BJ (cell line): Measurements from ENCODE around the gene LIN7A. TPM values are rescaled to one million over a fixed set of nuclear protein-coding genes. Genes with fewer than 3 reads are reported as not detected.
"Not testable (repeated sequence)": the region's sequence is repeated elsewhere in the genome, so short reads cannot be mapped to it uniquely, and the experiment has no call there.

ENCODE experiments used
- CTCF ChIA-PET: fragments of 350-600 bp; formaldehyde crosslinking; extraction: SDS; loops from one replicate; lab custom pipeline; 2021; ENCODE audit warnings: antibody characterized with exemption, inconsistent platforms; lab: Yijun Ruan, JAX
- POLR2A ChIA-PET: fragments of 300-600 bp; sonication (Branson Sonifier 250); formaldehyde crosslinking; extraction: SDS; loops from one replicate; lab custom pipeline; 2021; ENCODE audit warnings: antibody characterized with exemption; lab: Charles Lee
- DNase-seq: peaks from one replicate; pipeline ENCODE4 v3.0.0-alpha.2; 2011; ENCODE audit warnings: low read depth
- H3K27me3 ChIP-seq: 2 replicates; pipeline ENCODE4 v1.6.0; 2011; ENCODE audit warnings: low read length; ENCODE audit not compliant: control insufficient read depth, insufficient read depth
- H3K36me3 ChIP-seq: 2 replicates; pipeline ENCODE4 v1.5.1; 2011; ENCODE audit warnings: low read length; ENCODE audit not compliant: control insufficient read depth, insufficient read depth
- H3K4me3 ChIP-seq: 2 replicates; pipeline ENCODE4 v1.5.1; 2011; ENCODE audit warnings: low read depth, mild to moderate bottlenecking, control low read depth, low read length
- CTCF ChIP-seq: IDR thresholded peaks from 2 replicates; pipeline ENCODE4 v1.5.1; 2011; ENCODE audit warnings: low read depth, mild to moderate bottlenecking, control low read depth, inconsistent platforms, low read length, moderate library complexity; ENCODE audit not compliant: insufficient read depth
- polyA plus RNA-seq: library from polyadenylated mRNA; depleted of rRNA; stranded (reverse); fragments of >200 nt; gene quantifications from 2 replicates; pipeline ENCODE4 v1.2.3, GENCODE V29; 2011

LIN7A gene
- polyA plus RNA-seq, 1 experiment: 15.4 TPM

GRCh38 chr12:80802652-80803400 is 134.9 kb downstream of the LIN7A start:
- no peaks in the 10 kb centered on the region for H3K36me3 ChIP-seq
- ChIA-PET CTCF (interaction anchor here (0.5 kb wide), 1 partner anchor 20 kb away, joined by 3 read pairs; no protein-coding TSS in a partner anchor), POLR2A (no interaction called here)
- H3K27me3 ChIP-seq: no peaks in the 10 kb centered on the region
- no peak for DNase-seq
- TF ChIP-seq CTCF: no peak
- no peak overlapping the region for H3K4me3 ChIP-seq

- Histone ChIP-seq H3K36me3 (no peaks in the 10 kb centered on the region), H3K27me3 (no peaks in the 10 kb centered on the region), H3K4me3 (no peak overlapping the region)
- CTCF ChIA-PET: no interaction called here
- POLR2A ChIA-PET: no interaction called here
- no peak for DNase-seq
- no peak for TF ChIP-seq CTCF
Observed at GRCh38 chr12:80798281-80798680, 139.5 kb downstream of the LIN7A start.

- TF ChIP-seq CTCF: no peak
- Histone ChIP-seq H3K36me3 (no peaks in the 10 kb centered on the region), H3K27me3 (no peaks in the 10 kb centered on the region), H3K4me3 (no peak overlapping the region)
- POLR2A ChIA-PET: no interaction called here
- DNase-seq: no peak
- CTCF ChIA-PET: interaction anchor here (1.9 kb wide), 1 partner anchor 13 kb away, joined by 5 read pairs; no protein-coding TSS in a partner anchor
Observed at GRCh38 chr12:80794551-80794950, 143.2 kb downstream of the LIN7A start.

- Histone ChIP-seq H3K27me3 (no peaks in the 10 kb centered on the region), H3K36me3 (no peaks in the 10 kb centered on the region), H3K4me3 (no peak overlapping the region)
- TF ChIP-seq CTCF: no peak
- ChIA-PET CTCF (no interaction called here), POLR2A (no interaction called here)
- no peak for DNase-seq
Observed at GRCh38 chr12:80792861-80793260, 144.9 kb downstream of the LIN7A start.

- TF ChIP-seq CTCF: no peak
- Histone ChIP-seq H3K36me3 (no peaks in the 10 kb centered on the region), H3K4me3 (no peak overlapping the region), H3K27me3 (no peaks in the 10 kb centered on the region)
- ChIA-PET CTCF (no interaction called here), POLR2A (no interaction called here)
- no peak for DNase-seq
Observed at GRCh38 chr12:80791863-80792262, 145.9 kb downstream of the LIN7A start.

- POLR2A ChIA-PET, DNase-seq, H3K27me3 ChIP-seq, H3K36me3 ChIP-seq, H3K4me3 ChIP-seq: not testable (repeated sequence)
- CTCF ChIA-PET: interaction anchor here (1.0 kb wide), 1 partner anchor 8 kb away, joined by 3 read pairs; no protein-coding TSS in a partner anchor
Observed at GRCh38 chr12:80788407-80788806, 149.3 kb downstream of the LIN7A start.

- H3K27me3 ChIP-seq, DNase-seq, H3K36me3 ChIP-seq, POLR2A ChIA-PET, H3K4me3 ChIP-seq: not testable (repeated sequence)
- CTCF ChIA-PET: interaction anchor here (0.7 kb wide), 1 partner anchor 19 kb away, joined by 3 read pairs; no protein-coding TSS in a partner anchor
Observed at GRCh38 chr12:80782963-80783470, 154.7 kb downstream of the LIN7A start.
